Adrenal gland (tissue), 5 donors: Measurements from ENCODE around the gene SNX25.

Source experiments
- POLR2A ChIP-seq, 2 donors: fragments of 450-650 bp; IDR thresholded peaks; one replicate each; pipeline ENCODE4 v1.6.1; 2017; ENCODE audit warnings: antibody characterized with exemption in 2 of 2, mild to moderate bottlenecking in 2 of 2, moderate library complexity in 1 of 2
- TF ChIP-seq, protein P1 (sequence below), 6 experiments: fragments of 450-650 bp in 4 of 6; fragments of 200-600 bp in 2 of 6; sonication (generic) in 1 of 6; IDR thresholded peaks; 1 replicate in 5 of 6; 2 replicates in 1 of 6; pipeline versions ENCODE4 v1.5.1 to v1.8.0; 2016 to 2021; ENCODE audit warnings: antibody characterized with exemption in 6 of 6, mild to moderate bottlenecking in 2 of 6, moderate library complexity in 1 of 6
- donor health status: DM: no; HTN: no; CAD: no.

- TF ChIP-seq, protein P1, sequence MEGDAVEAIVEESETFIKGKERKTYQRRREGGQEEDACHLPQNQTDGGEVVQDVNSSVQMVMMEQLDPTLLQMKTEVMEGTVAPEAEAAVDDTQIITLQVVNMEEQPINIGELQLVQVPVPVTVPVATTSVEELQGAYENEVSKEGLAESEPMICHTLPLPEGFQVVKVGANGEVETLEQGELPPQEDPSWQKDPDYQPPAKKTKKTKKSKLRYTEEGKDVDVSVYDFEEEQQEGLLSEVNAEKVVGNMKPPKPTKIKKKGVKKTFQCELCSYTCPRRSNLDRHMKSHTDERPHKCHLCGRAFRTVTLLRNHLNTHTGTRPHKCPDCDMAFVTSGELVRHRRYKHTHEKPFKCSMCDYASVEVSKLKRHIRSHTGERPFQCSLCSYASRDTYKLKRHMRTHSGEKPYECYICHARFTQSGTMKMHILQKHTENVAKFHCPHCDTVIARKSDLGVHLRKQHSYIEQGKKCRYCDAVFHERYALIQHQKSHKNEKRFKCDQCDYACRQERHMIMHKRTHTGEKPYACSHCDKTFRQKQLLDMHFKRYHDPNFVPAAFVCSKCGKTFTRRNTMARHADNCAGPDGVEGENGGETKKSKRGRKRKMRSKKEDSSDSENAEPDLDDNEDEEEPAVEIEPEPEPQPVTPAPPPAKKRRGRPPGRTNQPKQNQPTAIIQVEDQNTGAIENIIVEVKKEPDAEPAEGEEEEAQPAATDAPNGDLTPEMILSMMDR (IDR thresholded peaks at IDR 0.05): no peak
- no peak for TF ChIP-seq POLR2A (IDR thresholded peaks at IDR 0.05)
Observed at GRCh38 chr4:185165605-185166063, 43.8 kb upstream of the SNX25 start.
